HG03025 (cell line): ENCODE results near the gene VIT.
"Not testable (repeated sequence)": the region's sequence is repeated elsewhere in the genome, so short reads cannot be mapped to it uniquely, and the experiment has no call there.

Source experiments
- ATAC-seq: cut with Tn5 transposase; IDR thresholded peaks from one replicate; pipeline ENCODE4 v1.9.1; 2021; ENCODE audit warnings: mild to moderate bottlenecking, moderate library complexity; ENCODE audit not compliant: unreplicated experiment, low FRiP score

VIT gene

GRCh38 chr2:36676364-36676763, 20.1 kb upstream of the VIT start:
- ATAC-seq, result no peak

GRCh38 chr2:36677386-36677785, 19.1 kb upstream of the VIT start:
- ATAC-seq, result no peak

GRCh38 chr2:36677996-36678605, 18.4 kb upstream of the VIT start:
- ATAC-seq, result no peak

GRCh38 chr2:36678856-36679255, 17.7 kb upstream of the VIT start:
- no peak for ATAC-seq

GRCh38 chr2:36680012-36680411, 16.5 kb upstream of the VIT start:
- no peak for ATAC-seq

GRCh38 chr2:36682562-36682961, 13.9 kb upstream of the VIT start:
- no peak for ATAC-seq

GRCh38 chr2:36683002-36683401, 13.5 kb upstream of the VIT start:
- ATAC-seq, result no peak

GRCh38 chr2:36688291-36688690, 8.2 kb upstream of the VIT start:
- ATAC-seq, result not testable (repeated sequence)

GRCh38 chr2:36689013-36689412, 7.5 kb upstream of the VIT start:
- not testable (repeated sequence) for ATAC-seq

- no peak for ATAC-seq
Measured at GRCh38 chr2:36692121-36692520, 4.4 kb upstream of the VIT start.

- no peak for ATAC-seq
Measured at GRCh38 chr2:36693825-36694224, 2.7 kb upstream of the VIT start.

- no peak for ATAC-seq
Measured at GRCh38 chr2:36695746-36696415, 626 bp upstream of the VIT start.

- no peak for ATAC-seq
Measured at GRCh38 chr2:36697424-36698066, 1.0 kb downstream of the VIT start.

GRCh38 chr2:36698993-36699392, 2.5 kb downstream of the VIT start:
- ATAC-seq, result no peak

GRCh38 chr2:36700311-36700710, 3.8 kb downstream of the VIT start:
- no peak for ATAC-seq

- ATAC-seq, result no peak
Measured at GRCh38 chr2:36701391-36701795, 4.9 kb downstream of the VIT start.

- ATAC-seq, result no peak
Measured at GRCh38 chr2:36701918-36702317, 5.4 kb downstream of the VIT start.

GRCh38 chr2:36702781-36703180, 6.3 kb downstream of the VIT start:
- no peak for ATAC-seq

- no peak for ATAC-seq
Measured at GRCh38 chr2:36704475-36705150, 8.1 kb downstream of the VIT start.

GRCh38 chr2:36705326-36706020, 9.0 kb downstream of the VIT start:
- no peak for ATAC-seq
